B cell (primary cell): ENCODE results near the gene ANKFN1. TPM values are rescaled to one million over a fixed set of nuclear protein-coding genes. Genes with fewer than 3 reads are reported as not detected.

Experiments used
- ATAC-seq: fragments of 200-7000 bp; cut with Tn5 transposase; one replicate; pipeline ENCODE4 v1.10.0; 2021; ENCODE audit warnings: low read depth, mild to moderate bottlenecking, moderate number of reproducible peaks, moderate library complexity
- CTCF ChIA-PET: fragments of 350-600 bp; sonication (Branson Sonifier 250); formaldehyde crosslinking; loops from one replicate; lab custom pipeline; 2021; ENCODE audit warnings: antibody characterized with exemption, inconsistent platforms; lab: Charles Lee
- POLR2A ChIA-PET: fragments of 350-600 bp; sonication (Branson Sonifier 250); formaldehyde crosslinking; loops from one replicate; lab custom pipeline; 2021; ENCODE audit warnings: antibody characterized with exemption; lab: Charles Lee
- DNase-seq: peaks from one replicate; pipeline ENCODE4 v3.0.0; 2013
- H2AFZ ChIP-seq: 2 replicates; pipeline ENCODE4 v1.6.1; 2012; ENCODE audit warnings: mild to moderate bottlenecking, low read depth, low read length; ENCODE audit not compliant: insufficient read depth, poor library complexity, severe bottlenecking
- H3K27ac ChIP-seq, 2 donors: 1 replicate in 1 of 2; 2 replicates in 1 of 2; pipeline ENCODE4 v1.5.1; 2012 to 2013; ENCODE audit warnings: low read length in 2 of 2, mild to moderate bottlenecking in 2 of 2, moderate library complexity in 1 of 2
- H3K27me3 ChIP-seq, 4 experiments: fragments of 200-600 bp in 1 of 4; sonication (generic) in 1 of 4; replicated peaks in 1 of 4; 1 replicate in 2 of 4; 2 replicates in 2 of 4; pipeline versions ENCODE4 v1.6.1 to v1.7.0; 2013 to 2016; ENCODE audit warnings: low read length in 3 of 4, mild to moderate bottlenecking in 2 of 4, mixed read lengths in 1 of 4, moderate library complexity in 1 of 4; ENCODE audit not compliant: insufficient read depth in 4 of 4, control insufficient read depth in 3 of 4; ENCODE audit errors: control extremely low read depth in 1 of 4
- H3K36me3 ChIP-seq, 2 experiments: replicated peaks in 1 of 2; 1 replicate in 1 of 2; 2 replicates in 1 of 2; pipeline versions ENCODE4 v1.6.1 to v1.7.1; 2013; ENCODE audit warnings: low read length in 1 of 2; ENCODE audit not compliant: insufficient read depth in 2 of 2, control insufficient read depth in 1 of 2; ENCODE audit errors: control extremely low read depth in 1 of 2, extremely low read depth in 1 of 2
- H3K4me1 ChIP-seq, 2 donors: fragments of 200-600 bp in 1 of 2; sonication (generic) in 1 of 2; 1 replicate in 1 of 2; 2 replicates in 1 of 2; pipeline versions ENCODE4 v1.5.1 to v1.6.1; 2013 to 2017; ENCODE audit warnings: low read length in 2 of 2; ENCODE audit not compliant: control insufficient read depth in 2 of 2, insufficient read depth in 2 of 2
- H3K4me2 ChIP-seq: replicated peaks from 2 replicates; pipeline ENCODE3; 2012; ENCODE audit warnings: mild to moderate bottlenecking, low read depth, low read length; ENCODE audit not compliant: poor library complexity, severe bottlenecking
- H3K4me3 ChIP-seq, 5 experiments: fragments of 200-600 bp in 1 of 5; sonication (generic) in 1 of 5; 1 replicate in 3 of 5; 2 replicates in 2 of 5; pipeline versions ENCODE4 v1.5.1 to v1.7.0; 2011 to 2016; ENCODE audit warnings: low read length in 4 of 5, mild to moderate bottlenecking in 4 of 5, low read depth in 2 of 5, control low read depth in 1 of 5, moderate library complexity in 1 of 5; ENCODE audit not compliant: insufficient read depth in 1 of 5; ENCODE audit errors: control extremely low read depth in 1 of 5, extremely low read depth in 1 of 5
- H3K79me2 ChIP-seq: fragments of 200-600 bp; sonication (generic); one replicate; pipeline ENCODE4 v1.6.0; 2016; ENCODE audit warnings: low read length; ENCODE audit not compliant: control insufficient read depth, insufficient read depth
- H3K9ac ChIP-seq: fragments of 200-600 bp; sonication (generic); 2 replicates; pipeline ENCODE4 v1.6.1; 2017; ENCODE audit warnings: mild to moderate bottlenecking, low read length, moderate library complexity
- H3K9me3 ChIP-seq, 3 donors: one replicate each; pipeline versions ENCODE4 v1.6.1 to v1.7.1; 2013; ENCODE audit warnings: low read length in 2 of 3; ENCODE audit not compliant: control insufficient read depth in 2 of 3, insufficient read depth in 1 of 3; ENCODE audit errors: control extremely low read depth in 1 of 3
- H4K20me1 ChIP-seq: 2 replicates; pipeline ENCODE4 v1.6.0; 2012; ENCODE audit warnings: mild to moderate bottlenecking, low read length; ENCODE audit not compliant: insufficient read depth, control insufficient read depth, poor library complexity, severe bottlenecking
- H3K27ac Mint-ChIP-seq: one replicate; pipeline ENCODE4 v1.8.0; 2021; ENCODE audit warnings: mixed read lengths
- H3K27me3 Mint-ChIP-seq: one replicate; pipeline ENCODE4 v1.8.0; 2021; ENCODE audit warnings: mixed read lengths
- H3K4me1 Mint-ChIP-seq: one replicate; pipeline ENCODE4 v1.8.0; 2021; ENCODE audit warnings: mixed read lengths
- H3K4me3 Mint-ChIP-seq: one replicate; pipeline ENCODE4 v1.8.0; 2021; ENCODE audit warnings: mixed read lengths
- H3K9me3 Mint-ChIP-seq: one replicate; pipeline ENCODE4 v1.8.0; 2022; ENCODE audit warnings: mixed read lengths; ENCODE audit not compliant: insufficient read depth
- EZH2 ChIP-seq: IDR thresholded peaks from 2 replicates; pipeline ENCODE4 v1.6.1; 2012; ENCODE audit warnings: borderline replicate concordance, low read depth, mild to moderate bottlenecking, moderate library complexity, low read length; ENCODE audit not compliant: insufficient read depth, poor library complexity, severe bottlenecking
- WGBS: methylation state at CpG from one replicate; pipeline ENCODE4 v1.1.5; 2013; ENCODE audit warnings: missing lambda C conversion rate; ENCODE audit not compliant: insufficient coverage; 5-methylcytosine and 5-hydroxymethylcytosine counted together
- intact Hi-C: fragments of 100-400 bp; cut with micrococcal nuclease; formaldehyde crosslinking; loops from one replicate; pipeline ENCODE4 v1.10.0; 2022
- polyA plus RNA-seq: library from polyadenylated mRNA; depleted of rRNA; stranded (reverse); fragments of >200 nt; gene quantifications from 2 replicates; pipeline ENCODE4 v1.2.3, GENCODE V29; 2012
- total RNA-seq, 2 donors: library from RNA; stranded (reverse); fragments of 120-200 nt in 1 of 2; gene quantifications; 1 replicate in 1 of 2; 2 replicates in 1 of 2; pipeline versions ENCODE4 v1.2.3 to v1.2.4, GENCODE V29; 2013 to 2022
- TF ChIP-seq, protein P1 (sequence below): fragments of 200-600 bp; IDR thresholded peaks from one replicate; pipeline ENCODE4 v1.8.0; 2022; ENCODE audit warnings: antibody characterized with exemption, mild to moderate bottlenecking

ANKFN1 gene
- total and polyA plus RNA-seq, 2 donors (not counting 1 experiment from before 2014, with no cell fraction given), result not detected

DNA sequence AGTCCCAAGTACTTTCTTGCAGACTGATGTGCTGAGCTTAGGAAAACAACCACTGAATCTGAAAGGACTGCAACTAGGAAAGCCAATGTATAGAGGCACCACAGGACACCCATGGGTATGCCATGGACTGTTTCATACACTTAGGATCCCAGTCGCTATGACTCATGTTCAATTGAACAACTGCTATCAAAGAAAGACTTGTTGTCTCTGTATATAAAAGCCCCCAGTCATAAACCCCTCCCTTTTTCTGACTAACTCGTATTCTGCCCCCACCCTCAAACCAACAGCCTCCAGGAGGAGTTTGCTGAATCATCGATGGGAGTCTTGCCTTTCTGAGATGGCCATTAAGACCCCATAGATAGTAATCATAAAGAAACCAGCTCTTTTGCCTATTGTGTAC is 205.4 kb downstream of the ANKFN1 start:
- Histone ChIP-seq H3K79me2 (no peaks in the 10 kb centered on the region), H3K27me3 (no peaks in the 10 kb centered on the region), H3K27ac (no peak overlapping the region), H2AFZ (no peak overlapping the region), H3K4me2 (no peak overlapping the region), H3K4me3 (no peak overlapping the region), H3K36me3 (no peaks in the 10 kb centered on the region), H3K9me3 (no peaks in the 10 kb centered on the region), H3K9ac (no peak overlapping the region), H3K4me1 (no peaks in the 10 kb centered on the region), H4K20me1 (no peaks in the 10 kb centered on the region)
- Mint-ChIP-seq H3K9me3 (peaks cover 3% of the 10 kb centered on the region), H3K27me3 (peaks cover 16% of the 10 kb centered on the region), H3K4me3 (no peak overlapping the region), H3K4me1 (no peaks in the 10 kb centered on the region), H3K27ac (no peak overlapping the region)
- ATAC-seq, result no peak
- no peak for TF ChIP-seq EZH2
- TF ChIP-seq, protein P1, sequence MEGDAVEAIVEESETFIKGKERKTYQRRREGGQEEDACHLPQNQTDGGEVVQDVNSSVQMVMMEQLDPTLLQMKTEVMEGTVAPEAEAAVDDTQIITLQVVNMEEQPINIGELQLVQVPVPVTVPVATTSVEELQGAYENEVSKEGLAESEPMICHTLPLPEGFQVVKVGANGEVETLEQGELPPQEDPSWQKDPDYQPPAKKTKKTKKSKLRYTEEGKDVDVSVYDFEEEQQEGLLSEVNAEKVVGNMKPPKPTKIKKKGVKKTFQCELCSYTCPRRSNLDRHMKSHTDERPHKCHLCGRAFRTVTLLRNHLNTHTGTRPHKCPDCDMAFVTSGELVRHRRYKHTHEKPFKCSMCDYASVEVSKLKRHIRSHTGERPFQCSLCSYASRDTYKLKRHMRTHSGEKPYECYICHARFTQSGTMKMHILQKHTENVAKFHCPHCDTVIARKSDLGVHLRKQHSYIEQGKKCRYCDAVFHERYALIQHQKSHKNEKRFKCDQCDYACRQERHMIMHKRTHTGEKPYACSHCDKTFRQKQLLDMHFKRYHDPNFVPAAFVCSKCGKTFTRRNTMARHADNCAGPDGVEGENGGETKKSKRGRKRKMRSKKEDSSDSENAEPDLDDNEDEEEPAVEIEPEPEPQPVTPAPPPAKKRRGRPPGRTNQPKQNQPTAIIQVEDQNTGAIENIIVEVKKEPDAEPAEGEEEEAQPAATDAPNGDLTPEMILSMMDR, result no peak
- 86% methylated on average over 1 of the region's 3 CpGs for WGBS
- ChIA-PET CTCF (no interaction called here), POLR2A (no interaction called here)
- intact Hi-C loops, result no loop called here
- DNase-seq, result no peak

DNA sequence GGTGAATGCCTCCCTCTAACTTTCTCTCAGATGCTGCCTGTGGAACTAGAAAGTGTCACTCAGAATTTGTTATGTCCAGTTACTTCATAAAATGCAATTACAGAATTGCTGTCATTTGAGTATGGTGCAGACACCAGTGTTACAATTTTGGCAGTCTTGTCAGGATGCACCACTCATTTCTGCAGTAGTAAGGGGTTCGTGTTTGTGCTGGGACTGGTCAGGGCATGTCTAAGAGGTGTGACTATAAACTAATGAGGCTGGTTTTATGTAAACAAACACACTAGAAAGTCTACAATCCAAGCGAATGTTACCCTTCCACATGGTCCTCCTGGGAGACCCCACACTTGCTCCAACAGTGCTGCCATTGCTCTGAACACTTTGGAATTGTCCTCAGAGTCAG is 206.2 kb downstream of the ANKFN1 start:
- H3K4me2 ChIP-seq, result no peak overlapping the region
- H2AFZ ChIP-seq, result no peak overlapping the region
- ChIA-PET POLR2A (no interaction called here), CTCF (no interaction called here)
- H3K9me3 ChIP-seq, result no peaks in the 10 kb centered on the region
- no peaks in the 10 kb centered on the region for H3K79me2 ChIP-seq
- Mint-ChIP-seq H3K9me3 (peaks cover 3% of the 10 kb centered on the region), H3K27me3 (peaks cover 16% of the 10 kb centered on the region), H3K4me1 (no peaks in the 10 kb centered on the region), H3K4me3 (no peak overlapping the region), H3K27ac (no peak overlapping the region)
- no peak overlapping the region for H3K9ac ChIP-seq
- intact Hi-C loops, result no loop called here
- DNase-seq (no peak), ATAC-seq (no peak)
- no peak overlapping the region for H3K27ac ChIP-seq
- no peak for TF ChIP-seq EZH2
- TF ChIP-seq, protein P1, result no peak
- H4K20me1 ChIP-seq, result no peaks in the 10 kb centered on the region
- 67% methylated on average over 1 of the region's 2 CpGs for WGBS
- H3K4me1 ChIP-seq, result no peaks in the 10 kb centered on the region
- no peak overlapping the region for H3K4me3 ChIP-seq
- H3K27me3 ChIP-seq, result no peaks in the 10 kb centered on the region
- H3K36me3 ChIP-seq, result no peaks in the 10 kb centered on the region
